Stimulated activated CD4-positive, alpha-beta T cell treated with anti-CD3 and anti-CD28 coated beads, TNF-alpha, amount 100 ng/mL, for 1 hour (primary cell): ENCODE data around the gene SPINK13.
"Not testable (repeated sequence)": the region's sequence is repeated elsewhere in the genome, so short reads cannot be mapped to it uniquely, and the experiment has no call there.

Experiments
- DNase-seq, 3 donors: peaks; one replicate each; pipeline ENCODE4 v3.0.0-alpha.2; 2020; ENCODE audit warnings: low read depth in 3 of 3, low spot score in 1 of 3

Gene SPINK13

GRCh38 chr5:148268566-148268965 is at the start of gene SPINK13:
Gene SPINK13 (plus strand): TSS chr5:148268794. CDS start chr5:148270073, 1,279 bp downstream.
- DNase-seq = no peak

GRCh38 chr5:148221508-148221907 is 47.1 kb upstream of the SPINK13 start:
- no peak for DNase-seq

- DNase-seq = no peak
Measured at GRCh38 chr5:148224117-148224742, 44.4 kb upstream of the SPINK13 start.

- DNase-seq = no peak
Measured at GRCh38 chr5:148228392-148228984, 40.1 kb upstream of the SPINK13 start.

GRCh38 chr5:148229840-148230239 is 38.8 kb upstream of the SPINK13 start:
- no peak for DNase-seq

- no peak for DNase-seq
Measured at GRCh38 chr5:148230240-148230639, 38.4 kb upstream of the SPINK13 start.

- no peak for DNase-seq
Measured at GRCh38 chr5:148237785-148238417, 30.7 kb upstream of the SPINK13 start.

GRCh38 chr5:148238418-148238794 is 30.2 kb upstream of the SPINK13 start, which contains the start of gene MARCOL:
Gene MARCOL (plus strand): TSS chr5:148238525. CDS start chr5:148238598, 73 bp downstream.
- DNase-seq = no peak

- no peak for DNase-seq
Measured at GRCh38 chr5:148248894-148249293, 19.7 kb upstream of the SPINK13 start.

GRCh38 chr5:148255456-148255855 is 13.1 kb upstream of the SPINK13 start:
- DNase-seq = no peak

- DNase-seq = no peak
Measured at GRCh38 chr5:148259288-148259687, 9.3 kb upstream of the SPINK13 start.

GRCh38 chr5:148261221-148261620 is 7.4 kb upstream of the SPINK13 start:
- no peak for DNase-seq

- no peak for DNase-seq
Measured at GRCh38 chr5:148267962-148268361, 632 bp upstream of the SPINK13 start.

- DNase-seq = not testable (repeated sequence)
Measured at GRCh38 chr5:148275129-148275528, 6.5 kb downstream of the SPINK13 start.

- not testable (repeated sequence) for DNase-seq
Measured at GRCh38 chr5:148280893-148281292, 12.3 kb downstream of the SPINK13 start.

- DNase-seq = not testable (repeated sequence)
Measured at GRCh38 chr5:148281336-148281735, 12.7 kb downstream of the SPINK13 start.

- no peak for DNase-seq
Measured at GRCh38 chr5:148290271-148291195, 21.9 kb downstream of the SPINK13 start.

- DNase-seq = no peak
Measured at GRCh38 chr5:148297731-148298130, 29.1 kb downstream of the SPINK13 start.

GRCh38 chr5:148306446-148306845 is 37.9 kb downstream of the SPINK13 start:
- no peak for DNase-seq

GRCh38 chr5:148309019-148309418 is 40.4 kb downstream of the SPINK13 start:
- DNase-seq = no peak

GRCh38 chr5:148309746-148310145 is 41.2 kb downstream of the SPINK13 start:
- no peak for DNase-seq
